Testis (tissue), 2 donors: Measurements from ENCODE around the gene LUZP2.

Experiments used
- CTCF ChIP-seq, 3 experiments: fragments of 450-650 bp in 2 of 3; fragments of 200-600 bp in 1 of 3; sonication (generic) in 1 of 3; IDR thresholded peaks; one replicate each; pipeline ENCODE4 v1.5.1; 2016 to 2019; ENCODE audit warnings: antibody characterized with exemption in 3 of 3, mild to moderate bottlenecking in 2 of 3, moderate library complexity in 1 of 3
- POLR2A ChIP-seq: fragments of 450-650 bp; IDR thresholded peaks from one replicate; pipeline ENCODE4 v1.6.1; 2017; ENCODE audit warnings: antibody characterized with exemption, mild to moderate bottlenecking, moderate library complexity

DNA sequence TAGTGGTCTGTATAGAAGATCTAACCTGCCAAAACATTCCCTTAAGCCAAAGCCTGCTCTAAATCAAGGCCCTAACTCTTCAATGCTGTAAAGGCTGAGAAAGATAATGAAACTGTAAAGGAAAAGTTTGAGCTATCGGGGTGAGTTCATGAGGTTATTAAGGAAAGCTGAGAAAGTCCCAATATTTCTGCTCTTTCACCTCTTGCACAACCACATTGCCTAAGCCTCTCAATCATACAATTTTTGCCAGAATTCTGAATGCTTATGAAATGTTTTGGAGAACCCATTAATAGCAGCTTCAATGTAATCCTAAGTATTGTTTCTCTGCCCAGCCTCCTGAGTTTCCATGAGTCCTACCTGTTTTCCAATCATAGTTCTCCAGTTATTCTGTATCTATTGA is 373.2 kb downstream of the LUZP2 start:
- TF ChIP-seq CTCF (IDR thresholded peaks at IDR 0.05) (no peak), POLR2A (no peak)
